NCI-H524 treated with DMSO at 0.1 percent for 48 hours (cell line): ENCODE results near the gene ZNF563.

Experiments
- DNase-seq: peaks from one replicate; lab custom pipeline; 2025; lab: John Stamatoyannopoulos, UW

The ZNF563 gene

GRCh38 chr19:12294249-12295158, 38.9 kb downstream of the ZNF563 start, which contains the start of gene ZNF44:
ZNF44 (minus strand) TSS chr19:12294883; CDS start chr19:12294694, 189 bp downstream.
- peak; percentile 94 for DNase-seq

GRCh38 chr19:12293777-12294248, 39.6 kb downstream of the ZNF563 start:
- DNase-seq = no peak

GRCh38 chr19:12289790-12290065, 43.7 kb downstream of the ZNF563 start:
- no peak for DNase-seq

GRCh38 chr19:12287958-12288500, 45.4 kb downstream of the ZNF563 start:
- no peak for DNase-seq

GRCh38 chr19:12284631-12285030, 48.8 kb downstream of the ZNF563 start:
- no peak for DNase-seq

GRCh38 chr19:12284226-12284625, 49.2 kb downstream of the ZNF563 start:
- DNase-seq = no peak

GRCh38 chr19:12278713-12279112, 54.7 kb downstream of the ZNF563 start:
- no peak for DNase-seq

GRCh38 chr19:12272980-12273901, 60.2 kb downstream of the ZNF563 start:
- no peak for DNase-seq

- DNase-seq = no peak
Observed at GRCh38 chr19:12272386-12272785, 61.0 kb downstream of the ZNF563 start.

GRCh38 chr19:12270854-12271253, 62.6 kb downstream of the ZNF563 start:
- DNase-seq = no peak
